ENCODE measurements around the gene CD180.

CD180 gene

DNA sequence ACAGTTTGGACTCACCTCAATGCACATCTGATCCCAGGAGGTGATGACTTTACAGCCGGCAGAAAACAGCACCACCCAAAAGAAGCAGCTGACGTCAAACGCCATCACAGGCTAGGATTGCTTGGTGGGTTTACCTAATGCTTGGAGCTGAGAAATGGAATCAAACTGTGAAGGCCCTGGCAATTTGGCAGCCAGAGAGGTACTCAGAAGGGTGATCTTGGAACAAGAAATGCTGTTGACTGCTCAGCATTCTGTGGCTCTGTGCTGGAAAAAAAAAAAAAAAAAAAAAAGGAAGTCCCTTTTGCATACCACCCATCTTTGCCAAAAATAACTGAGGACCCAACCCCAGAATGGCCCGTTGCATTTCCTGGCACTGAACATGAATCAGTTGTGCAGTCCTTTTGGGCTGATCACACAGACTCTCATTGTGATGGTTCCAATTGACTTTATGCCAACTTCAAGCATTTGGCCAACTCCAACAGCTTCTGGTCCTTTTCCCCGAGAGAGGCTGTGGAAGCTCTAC, at the start of gene CD180:
Gene CD180, minus strand, starts transcription at position 263 of the 523 bp plus-strand sequence. Its CDS starts 158 bp downstream, at position 105.
- H3K36me3 ChIP-seq (ENCODE audit: control insufficient read depth, low read length), result peaks cover 43% of the 10 kb centered on the region
- H4K20me1 ChIP-seq (ENCODE audit: control insufficient read depth, insufficient read depth, low read depth, low read length), result no peaks in the 10 kb centered on the region
- H3K79me2 ChIP-seq (ENCODE audit: control insufficient read depth, low read length), result peaks cover 63% of the 10 kb centered on the region
- no peaks in the 10 kb centered on the region for H3K9me2 ChIP-seq (replicated peaks; ENCODE audit: control insufficient read depth, low read length)
- no peak for TF ChIP-seq EZH2phosphoT487 (IDR thresholded peaks at IDR 0.05; ENCODE audit: borderline replicate concordance, low read length)
- TF ChIP-seq, protein P1, sequence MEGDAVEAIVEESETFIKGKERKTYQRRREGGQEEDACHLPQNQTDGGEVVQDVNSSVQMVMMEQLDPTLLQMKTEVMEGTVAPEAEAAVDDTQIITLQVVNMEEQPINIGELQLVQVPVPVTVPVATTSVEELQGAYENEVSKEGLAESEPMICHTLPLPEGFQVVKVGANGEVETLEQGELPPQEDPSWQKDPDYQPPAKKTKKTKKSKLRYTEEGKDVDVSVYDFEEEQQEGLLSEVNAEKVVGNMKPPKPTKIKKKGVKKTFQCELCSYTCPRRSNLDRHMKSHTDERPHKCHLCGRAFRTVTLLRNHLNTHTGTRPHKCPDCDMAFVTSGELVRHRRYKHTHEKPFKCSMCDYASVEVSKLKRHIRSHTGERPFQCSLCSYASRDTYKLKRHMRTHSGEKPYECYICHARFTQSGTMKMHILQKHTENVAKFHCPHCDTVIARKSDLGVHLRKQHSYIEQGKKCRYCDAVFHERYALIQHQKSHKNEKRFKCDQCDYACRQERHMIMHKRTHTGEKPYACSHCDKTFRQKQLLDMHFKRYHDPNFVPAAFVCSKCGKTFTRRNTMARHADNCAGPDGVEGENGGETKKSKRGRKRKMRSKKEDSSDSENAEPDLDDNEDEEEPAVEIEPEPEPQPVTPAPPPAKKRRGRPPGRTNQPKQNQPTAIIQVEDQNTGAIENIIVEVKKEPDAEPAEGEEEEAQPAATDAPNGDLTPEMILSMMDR (IDR thresholded peaks at IDR 0.05; ENCODE audit: low read depth, low read length, poor library complexity, severe bottlenecking), result no peak
- peak within 1 kb of the TSS; percentile 85 for H3K4me2 ChIP-seq (ENCODE audit: low read length)
- H3K27me3 ChIP-seq (ENCODE audit: control insufficient read depth, low read length), result no peaks in the 10 kb centered on the region
- peak within 1 kb of the TSS; percentile 93 for H3K4me3 ChIP-seq (ENCODE audit: low read length)
- no peaks in the 10 kb centered on the region for H3K9me3 ChIP-seq (ENCODE audit: control insufficient read depth, insufficient read depth, low read length)
- H3F3A ChIP-seq (ENCODE audit: control insufficient read depth, insufficient read depth), result peaks cover 37% of the 10 kb centered on the region
- H3K4me1 ChIP-seq (ENCODE audit: control insufficient read depth, low read length), result peaks cover 97% of the 10 kb centered on the region
- H3K27ac ChIP-seq (ENCODE audit: low read depth, low read length), result peak within 1 kb of the TSS; percentile 92

DNA sequence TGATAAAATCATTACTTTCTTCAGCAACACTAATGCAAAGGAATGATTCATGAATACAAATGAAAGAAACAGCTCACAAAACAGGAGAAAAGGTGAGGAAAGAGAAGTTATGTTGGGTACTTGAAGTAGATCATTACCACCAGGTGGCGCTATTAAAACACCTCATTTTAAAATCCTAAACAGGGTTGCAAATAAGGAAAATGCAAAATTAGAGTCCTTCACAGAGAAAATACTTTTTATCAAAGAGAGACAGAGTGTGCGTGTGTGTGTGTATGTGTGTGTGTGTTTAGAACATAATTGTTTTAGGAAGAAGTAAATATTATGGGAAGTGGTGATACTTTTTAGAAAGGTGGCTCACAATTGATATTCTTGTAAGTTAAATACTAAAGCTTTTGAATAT, 49.5 kb upstream of the CD180 start:
- H3K4me1 ChIP-seq (ENCODE audit: control insufficient read depth, low read length), result no peaks in the 10 kb centered on the region
- H4K20me1 ChIP-seq (ENCODE audit: control insufficient read depth, insufficient read depth, low read depth, low read length), result no peaks in the 10 kb centered on the region
- no peaks in the 10 kb centered on the region for H3K27me3 ChIP-seq (ENCODE audit: control insufficient read depth, low read length)
- no peaks in the 10 kb centered on the region for H3F3A ChIP-seq (ENCODE audit: control insufficient read depth, insufficient read depth)
- no peaks in the 10 kb centered on the region for H3K79me2 ChIP-seq (ENCODE audit: control insufficient read depth, low read length)
- H3K4me3 ChIP-seq (ENCODE audit: low read length), result no peak overlapping the region
- TF ChIP-seq, protein P1 (IDR thresholded peaks at IDR 0.05; ENCODE audit: low read depth, low read length, poor library complexity, severe bottlenecking), result peak; percentile 83
- no peak for TF ChIP-seq EZH2phosphoT487 (IDR thresholded peaks at IDR 0.05; ENCODE audit: borderline replicate concordance, low read length)
- no peak overlapping the region for H3K27ac ChIP-seq (ENCODE audit: low read depth, low read length)
- no peaks in the 10 kb centered on the region for H3K36me3 ChIP-seq (ENCODE audit: control insufficient read depth, low read length)
- no peaks in the 10 kb centered on the region for H3K9me3 ChIP-seq (ENCODE audit: control insufficient read depth, insufficient read depth, low read length)
- H3K4me2 ChIP-seq (ENCODE audit: low read length), result no peak overlapping the region
- no peaks in the 10 kb centered on the region for H3K9me2 ChIP-seq (replicated peaks; ENCODE audit: control insufficient read depth, low read length)

DNA sequence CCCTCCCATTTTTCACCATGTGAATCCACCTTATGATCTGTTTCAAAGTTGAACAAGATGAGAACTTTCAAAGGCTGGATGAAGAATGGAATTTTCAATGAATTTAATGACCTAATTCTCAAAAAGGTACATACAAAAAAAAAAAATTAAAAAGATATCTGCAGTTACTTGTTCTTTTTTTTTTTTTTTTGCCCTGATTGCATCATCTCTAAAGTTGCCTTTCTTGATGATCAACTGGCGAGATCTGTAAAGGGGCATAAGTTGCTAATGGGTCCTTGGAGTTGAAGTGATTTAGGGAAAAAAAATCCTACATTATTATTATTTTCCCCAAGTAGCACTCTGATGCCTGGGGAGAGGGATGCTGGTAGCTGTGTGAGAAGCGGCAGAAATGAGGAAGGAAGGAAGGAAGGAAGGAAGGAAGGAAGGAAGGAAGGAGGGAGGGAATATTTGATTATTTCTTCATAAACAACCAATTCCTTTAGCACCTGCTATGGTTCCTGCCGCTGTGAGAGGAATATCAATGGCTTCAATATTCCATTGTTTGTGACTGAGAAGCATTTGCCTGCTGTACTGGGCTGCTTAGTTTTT, 48.8 kb upstream of the CD180 start:
- no peak overlapping the region for H3K27ac ChIP-seq (ENCODE audit: low read depth, low read length)
- no peaks in the 10 kb centered on the region for H3K36me3 ChIP-seq (ENCODE audit: control insufficient read depth, low read length)
- no peaks in the 10 kb centered on the region for H3K4me1 ChIP-seq (ENCODE audit: control insufficient read depth, low read length)
- no peak overlapping the region for H3K4me3 ChIP-seq (ENCODE audit: low read length)
- no peaks in the 10 kb centered on the region for H3K9me2 ChIP-seq (replicated peaks; ENCODE audit: control insufficient read depth, low read length)
- H3K27me3 ChIP-seq (ENCODE audit: control insufficient read depth, low read length), result no peaks in the 10 kb centered on the region
- no peaks in the 10 kb centered on the region for H4K20me1 ChIP-seq (ENCODE audit: control insufficient read depth, insufficient read depth, low read depth, low read length)
- H3F3A ChIP-seq (ENCODE audit: control insufficient read depth, insufficient read depth), result no peaks in the 10 kb centered on the region
- no peak for TF ChIP-seq EZH2phosphoT487 (IDR thresholded peaks at IDR 0.05; ENCODE audit: borderline replicate concordance, low read length)
- TF ChIP-seq, protein P1 (IDR thresholded peaks at IDR 0.05; ENCODE audit: low read depth, low read length, poor library complexity, severe bottlenecking), result no peak
- no peak overlapping the region for H3K4me2 ChIP-seq (ENCODE audit: low read length)
- H3K79me2 ChIP-seq (ENCODE audit: control insufficient read depth, low read length), result no peaks in the 10 kb centered on the region
- no peaks in the 10 kb centered on the region for H3K9me3 ChIP-seq (ENCODE audit: control insufficient read depth, insufficient read depth, low read length)

Data from DOHH2 (cell line).